GM12873 (cell line): ENCODE results near the gene BMP7.

Experiments
- TF ChIP-seq, protein P1 (sequence below): IDR thresholded peaks from 2 replicates; pipeline ENCODE4 v1.5.1; 2012; ENCODE audit warnings: low read depth, mild to moderate bottlenecking, moderate library complexity, low read length, control low read depth; ENCODE audit not compliant: insufficient read depth; ENCODE audit errors: missing control alignments

BMP7 gene

DNA sequence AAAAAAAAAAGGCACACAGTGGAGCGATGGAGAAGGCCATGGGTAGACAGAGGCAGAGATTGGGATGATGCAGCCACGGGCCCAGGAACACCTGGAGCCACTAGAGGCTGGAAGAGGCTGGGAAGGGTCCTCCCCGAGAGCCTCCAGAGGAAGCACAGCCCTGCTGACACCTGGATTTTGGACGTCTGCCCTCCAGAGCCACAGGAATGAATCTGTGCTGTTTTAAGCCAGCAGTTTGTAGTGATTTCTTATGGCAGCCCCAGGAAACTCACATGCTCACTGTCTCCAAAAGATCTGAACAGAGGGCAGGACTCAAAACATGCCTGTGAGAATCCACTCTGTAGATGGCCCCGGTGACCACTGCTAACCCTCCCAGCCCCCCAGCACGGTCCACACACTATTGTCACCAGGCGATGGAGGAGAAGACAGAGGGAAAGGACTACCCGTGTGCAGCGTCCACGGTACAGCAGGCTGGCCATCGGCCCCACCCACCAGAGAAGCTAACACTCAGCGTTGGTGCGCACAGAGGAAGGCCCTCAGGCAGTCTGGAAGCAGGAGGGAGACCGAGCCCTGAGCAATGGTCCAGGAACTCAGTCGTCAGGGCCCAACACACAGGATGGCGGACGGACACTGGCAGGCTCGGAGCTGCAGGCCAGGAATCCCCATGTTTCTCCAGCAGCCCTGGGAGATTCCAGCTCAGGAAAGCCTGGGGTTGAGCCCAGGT, 99.7 kb downstream of the BMP7 start:
- TF ChIP-seq, protein P1, sequence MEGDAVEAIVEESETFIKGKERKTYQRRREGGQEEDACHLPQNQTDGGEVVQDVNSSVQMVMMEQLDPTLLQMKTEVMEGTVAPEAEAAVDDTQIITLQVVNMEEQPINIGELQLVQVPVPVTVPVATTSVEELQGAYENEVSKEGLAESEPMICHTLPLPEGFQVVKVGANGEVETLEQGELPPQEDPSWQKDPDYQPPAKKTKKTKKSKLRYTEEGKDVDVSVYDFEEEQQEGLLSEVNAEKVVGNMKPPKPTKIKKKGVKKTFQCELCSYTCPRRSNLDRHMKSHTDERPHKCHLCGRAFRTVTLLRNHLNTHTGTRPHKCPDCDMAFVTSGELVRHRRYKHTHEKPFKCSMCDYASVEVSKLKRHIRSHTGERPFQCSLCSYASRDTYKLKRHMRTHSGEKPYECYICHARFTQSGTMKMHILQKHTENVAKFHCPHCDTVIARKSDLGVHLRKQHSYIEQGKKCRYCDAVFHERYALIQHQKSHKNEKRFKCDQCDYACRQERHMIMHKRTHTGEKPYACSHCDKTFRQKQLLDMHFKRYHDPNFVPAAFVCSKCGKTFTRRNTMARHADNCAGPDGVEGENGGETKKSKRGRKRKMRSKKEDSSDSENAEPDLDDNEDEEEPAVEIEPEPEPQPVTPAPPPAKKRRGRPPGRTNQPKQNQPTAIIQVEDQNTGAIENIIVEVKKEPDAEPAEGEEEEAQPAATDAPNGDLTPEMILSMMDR: no peak

DNA sequence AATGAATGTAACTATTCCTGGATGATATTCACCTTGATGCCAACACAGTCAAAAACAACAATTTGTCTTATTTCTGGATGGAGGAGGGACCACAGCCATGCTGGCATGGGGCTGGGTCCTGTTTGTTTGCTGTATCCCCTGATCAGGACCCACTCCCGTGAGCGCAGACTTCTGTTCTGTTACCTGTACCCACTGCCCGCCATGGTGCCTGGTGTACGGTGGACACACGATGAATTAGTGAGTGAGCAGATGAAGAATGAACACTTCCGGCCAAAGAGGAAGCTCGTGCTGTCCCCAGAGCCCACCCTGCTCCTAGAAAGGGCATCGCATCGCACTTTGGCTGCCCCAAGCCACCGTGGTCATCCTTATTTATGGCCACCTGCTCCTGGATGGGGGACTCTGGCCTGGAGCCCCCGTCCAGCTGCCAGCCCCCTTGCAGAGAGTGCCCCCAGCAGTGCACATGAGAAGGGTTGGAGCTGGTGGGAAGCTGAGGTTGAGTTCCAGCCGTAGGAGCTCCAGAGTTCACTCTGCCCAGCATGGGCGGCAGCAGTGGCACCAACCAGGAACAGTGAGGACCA, 100.9 kb downstream of the BMP7 start:
- TF ChIP-seq, protein P1: no peak

DNA sequence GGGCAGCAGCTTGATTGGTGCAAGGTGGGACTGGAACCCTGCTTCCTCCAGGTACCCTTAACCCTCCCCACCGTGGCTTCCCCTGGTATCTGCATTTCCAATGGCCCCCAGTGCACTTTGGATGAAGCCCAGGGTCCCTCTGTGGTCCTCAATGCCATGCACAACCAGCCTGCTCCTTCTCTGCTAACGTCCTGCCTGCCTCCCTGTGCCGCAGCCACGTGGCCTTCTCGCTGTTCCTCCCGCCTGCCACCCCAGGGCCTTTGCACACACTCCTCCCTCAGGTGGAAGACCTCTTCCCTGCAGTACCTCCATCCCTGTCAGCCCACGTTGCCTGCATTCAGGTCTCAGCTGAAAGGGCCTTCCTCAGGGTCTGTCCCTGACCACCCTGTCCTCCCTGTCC, 101.6 kb downstream of the BMP7 start:
- TF ChIP-seq, protein P1: no peak

DNA sequence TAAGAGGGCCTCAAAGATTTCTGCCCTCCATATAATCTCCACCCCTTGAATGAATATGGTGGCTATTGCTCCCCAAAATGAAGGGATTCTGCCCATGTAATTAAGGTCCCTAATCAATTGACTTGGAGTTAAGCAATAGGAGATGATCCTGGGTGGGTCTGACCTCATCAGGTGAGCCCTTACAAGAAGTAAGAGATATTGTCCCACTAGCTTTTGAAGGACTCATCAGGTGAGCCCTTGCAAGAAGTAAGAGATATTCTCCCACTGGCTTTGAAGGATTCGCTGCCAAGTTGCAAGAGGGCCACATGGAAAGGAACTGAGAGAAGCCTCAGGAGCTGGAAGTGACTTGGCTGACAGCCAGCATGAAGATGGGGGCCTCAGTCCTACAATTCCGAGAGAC, 103.4 kb downstream of the BMP7 start:
- TF ChIP-seq, protein P1: no peak

DNA sequence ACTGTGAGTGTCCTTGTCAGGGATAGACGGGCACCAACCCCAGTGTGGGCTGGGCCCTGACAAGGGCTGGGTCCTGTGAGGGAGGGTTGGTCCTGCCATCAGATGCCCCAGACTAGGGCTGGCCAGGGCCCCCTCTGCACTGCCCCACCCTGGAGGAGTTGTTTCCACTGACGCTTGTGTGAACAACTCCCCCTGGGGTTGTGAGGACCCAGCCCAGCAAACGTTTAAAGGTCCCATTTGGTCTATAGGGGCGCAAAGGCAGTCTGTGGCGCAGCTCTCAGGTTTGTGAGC, 104.1 kb downstream of the BMP7 start:
- TF ChIP-seq, protein P1: no peak

DNA sequence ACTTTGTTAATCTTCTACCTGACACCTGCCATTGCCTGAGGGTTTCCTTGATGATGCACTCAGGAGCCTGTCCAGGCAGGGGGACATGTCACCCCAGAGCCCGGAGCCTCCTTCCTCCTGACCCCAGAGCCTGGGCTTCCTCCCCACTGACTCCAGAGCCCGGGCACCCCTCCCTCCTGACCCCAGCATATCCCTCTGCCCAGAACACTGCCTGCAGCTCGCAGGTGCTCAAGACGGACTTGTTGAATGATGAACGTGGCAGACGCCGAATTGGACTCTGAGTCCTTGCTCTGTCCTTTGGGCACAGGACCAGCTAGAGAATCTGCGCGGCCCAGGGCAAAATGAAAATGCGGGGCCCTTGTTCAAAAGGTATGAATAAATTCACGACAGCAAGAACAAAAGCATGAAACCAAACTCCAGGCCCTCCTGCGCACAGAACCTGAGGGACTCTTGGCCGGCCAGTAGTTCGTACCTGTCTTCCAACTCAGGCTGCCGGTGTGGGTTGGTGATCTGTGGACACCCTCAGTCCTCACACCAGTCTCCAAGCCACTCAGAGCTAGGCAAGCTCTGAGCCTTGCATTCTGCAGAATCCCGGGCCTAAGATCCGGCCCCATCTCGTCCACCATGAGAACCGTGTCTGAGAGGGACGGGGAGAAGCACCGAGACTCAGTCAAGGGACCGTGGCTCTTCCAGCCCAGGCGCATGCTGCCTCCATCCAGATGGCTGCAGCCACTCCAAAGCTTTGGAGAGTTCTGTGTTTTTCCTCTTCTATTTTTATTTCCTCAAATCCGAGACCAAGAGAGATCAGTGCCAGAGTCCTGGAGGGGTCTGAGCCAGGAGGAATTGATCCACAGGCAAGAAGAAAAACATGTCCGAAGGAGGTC, 104.7 kb downstream of the BMP7 start:
- TF ChIP-seq, protein P1: no peak

DNA sequence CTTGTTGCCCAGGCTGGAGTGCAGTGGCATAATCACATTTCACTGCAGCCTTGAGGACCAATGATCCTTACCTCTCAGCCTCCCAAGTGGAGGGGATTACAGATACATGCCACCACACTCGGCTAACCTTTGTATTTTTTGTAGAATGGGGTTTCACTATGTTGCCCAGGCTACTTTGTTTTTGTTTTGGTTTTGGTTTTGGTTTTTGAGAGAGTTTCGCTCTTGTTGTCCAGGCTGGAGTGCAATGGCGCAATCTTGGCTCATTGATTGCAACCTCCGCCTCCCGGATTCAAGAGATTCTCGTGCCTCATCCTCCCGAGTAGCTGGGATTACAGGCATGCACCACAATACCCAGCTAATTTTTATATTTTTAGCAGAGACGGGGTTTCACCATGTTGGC, 105.5 kb downstream of the BMP7 start:
- TF ChIP-seq, protein P1: no peak
